Ramos (cell line): Measurements from ENCODE around the gene IL21R.

Experiments
- in situ Hi-C: fragments of 300-500 bp; cut with MboI; formaldehyde crosslinking; loops from one replicate; pipeline ENCODE4 v1.14.3; 2022; ENCODE audit warnings: low sequenced_read_pairs; ENCODE audit not compliant: unreplicated experiment

IL21R gene

GRCh38 chr16:27499659-27500055 lies 97.7 kb downstream of the IL21R start:
- in situ Hi-C loops, result no loop called here

GRCh38 chr16:27500801-27501200 lies 98.8 kb downstream of the IL21R start:
- in situ Hi-C loops, result no loop called here
